Measurements from ENCODE around the gene ROBO2.

The ROBO2 gene

GRCh38 chr3:77329116-77329515, 289.2 kb downstream of the ROBO2 start:
- no peak overlapping the region for H3K4me3 ChIP-seq (ENCODE audit: low read depth, low read length, poor library complexity, severe bottlenecking)
- H3K9me3 ChIP-seq (ENCODE audit: low read length): no peaks in the 10 kb centered on the region
- H3K9me2 ChIP-seq (ENCODE audit: low read depth, low read length): no peaks in the 10 kb centered on the region
- TF ChIP-seq EZH2 (IDR thresholded peaks at IDR 0.05; ENCODE audit: borderline replicate concordance, low read length) (no peak), CTCF (IDR thresholded peaks at IDR 0.05; ENCODE audit: low read length) (no peak)
- H3F3A ChIP-seq (ENCODE audit: insufficient read depth, low read length): no peaks in the 10 kb centered on the region
- H3K27me3 ChIP-seq (ENCODE audit: insufficient read depth, low read length): no peaks in the 10 kb centered on the region
- no peaks in the 10 kb centered on the region for H3K4me1 ChIP-seq (ENCODE audit: insufficient read depth, low read length, severe bottlenecking)
- no peaks in the 10 kb centered on the region for H3K79me2 ChIP-seq (ENCODE audit: insufficient read depth, low read length)
- H4K20me1 ChIP-seq (ENCODE audit: insufficient read depth, low read length): no peaks in the 10 kb centered on the region
- H3K36me3 ChIP-seq (ENCODE audit: insufficient read depth, low read length): no peaks in the 10 kb centered on the region
- H2AFZ ChIP-seq (ENCODE audit: low read length): no peak overlapping the region
- H3K4me2 ChIP-seq (ENCODE audit: low read length): no peak overlapping the region
- H3K27ac ChIP-seq (ENCODE audit: low read depth, low read length, poor library complexity, severe bottlenecking): no peak overlapping the region
- H3K9ac ChIP-seq (ENCODE audit: low read length): no peak overlapping the region

- TF ChIP-seq CTCF (IDR thresholded peaks at IDR 0.05; ENCODE audit: low read length) (no peak), EZH2 (IDR thresholded peaks at IDR 0.05; ENCODE audit: borderline replicate concordance, low read length) (no peak)
- Histone ChIP-seq H3K36me3 (ENCODE audit: insufficient read depth, low read length) (no peaks in the 10 kb centered on the region), H3K9ac (ENCODE audit: low read length) (no peak overlapping the region), H3F3A (ENCODE audit: insufficient read depth, low read length) (no peaks in the 10 kb centered on the region), H3K27ac (ENCODE audit: low read depth, low read length, poor library complexity, severe bottlenecking) (no peak overlapping the region), H3K4me2 (ENCODE audit: low read length) (no peak overlapping the region), H3K27me3 (ENCODE audit: insufficient read depth, low read length) (no peaks in the 10 kb centered on the region), H3K9me3 (ENCODE audit: low read length) (no peaks in the 10 kb centered on the region), H3K4me1 (ENCODE audit: insufficient read depth, low read length, severe bottlenecking) (no peaks in the 10 kb centered on the region), H3K79me2 (ENCODE audit: insufficient read depth, low read length) (no peaks in the 10 kb centered on the region), H3K9me2 (ENCODE audit: low read depth, low read length) (no peaks in the 10 kb centered on the region), H2AFZ (ENCODE audit: low read length) (no peak overlapping the region), H4K20me1 (ENCODE audit: insufficient read depth, low read length) (no peaks in the 10 kb centered on the region), H3K4me3 (ENCODE audit: low read depth, low read length, poor library complexity, severe bottlenecking) (no peak overlapping the region)
These were observed 298.3 kb downstream of the ROBO2 start for GRCh38 chr3:77338195-77338594.

GRCh38 chr3:77342027-77342426, 302.1 kb downstream of the ROBO2 start:
- Histone ChIP-seq H3K4me3 (ENCODE audit: low read depth, low read length, poor library complexity, severe bottlenecking) (no peak overlapping the region), H3K9me3 (ENCODE audit: low read length) (no peaks in the 10 kb centered on the region), H3K36me3 (ENCODE audit: insufficient read depth, low read length) (no peaks in the 10 kb centered on the region), H2AFZ (ENCODE audit: low read length) (no peak overlapping the region), H3K4me2 (ENCODE audit: low read length) (no peak overlapping the region), H3K79me2 (ENCODE audit: insufficient read depth, low read length) (no peaks in the 10 kb centered on the region), H3K9me2 (ENCODE audit: low read depth, low read length) (no peaks in the 10 kb centered on the region), H3K9ac (ENCODE audit: low read length) (no peak overlapping the region), H3F3A (ENCODE audit: insufficient read depth, low read length) (no peaks in the 10 kb centered on the region), H3K27ac (ENCODE audit: low read depth, low read length, poor library complexity, severe bottlenecking) (no peak overlapping the region), H4K20me1 (ENCODE audit: insufficient read depth, low read length) (no peaks in the 10 kb centered on the region), H3K27me3 (ENCODE audit: insufficient read depth, low read length) (no peaks in the 10 kb centered on the region), H3K4me1 (ENCODE audit: insufficient read depth, low read length, severe bottlenecking) (no peaks in the 10 kb centered on the region)
- TF ChIP-seq EZH2 (IDR thresholded peaks at IDR 0.05; ENCODE audit: borderline replicate concordance, low read length) (no peak), CTCF (IDR thresholded peaks at IDR 0.05; ENCODE audit: low read length) (no peak)
